Body of pancreas (tissue), 4 donors: ENCODE data around the gene TSHZ2.

Experiments used
- POLR2A ChIP-seq, 3 donors: fragments of 450-650 bp; IDR thresholded peaks; one replicate each; pipeline ENCODE4 v1.6.1; 2016; ENCODE audit warnings: antibody characterized with exemption in 3 of 3, mild to moderate bottlenecking in 2 of 3
- TF ChIP-seq, protein P1 (sequence below), 7 experiments: fragments of 450-650 bp in 4 of 7; fragments of 200-600 bp in 3 of 7; sonication (generic) in 3 of 7; IDR thresholded peaks; one replicate each; pipeline ENCODE4 v1.5.1; 2016 to 2019; ENCODE audit warnings: antibody characterized with exemption in 7 of 7

- no peak for TF ChIP-seq POLR2A (IDR thresholded peaks at IDR 0.05)
- TF ChIP-seq, protein P1, sequence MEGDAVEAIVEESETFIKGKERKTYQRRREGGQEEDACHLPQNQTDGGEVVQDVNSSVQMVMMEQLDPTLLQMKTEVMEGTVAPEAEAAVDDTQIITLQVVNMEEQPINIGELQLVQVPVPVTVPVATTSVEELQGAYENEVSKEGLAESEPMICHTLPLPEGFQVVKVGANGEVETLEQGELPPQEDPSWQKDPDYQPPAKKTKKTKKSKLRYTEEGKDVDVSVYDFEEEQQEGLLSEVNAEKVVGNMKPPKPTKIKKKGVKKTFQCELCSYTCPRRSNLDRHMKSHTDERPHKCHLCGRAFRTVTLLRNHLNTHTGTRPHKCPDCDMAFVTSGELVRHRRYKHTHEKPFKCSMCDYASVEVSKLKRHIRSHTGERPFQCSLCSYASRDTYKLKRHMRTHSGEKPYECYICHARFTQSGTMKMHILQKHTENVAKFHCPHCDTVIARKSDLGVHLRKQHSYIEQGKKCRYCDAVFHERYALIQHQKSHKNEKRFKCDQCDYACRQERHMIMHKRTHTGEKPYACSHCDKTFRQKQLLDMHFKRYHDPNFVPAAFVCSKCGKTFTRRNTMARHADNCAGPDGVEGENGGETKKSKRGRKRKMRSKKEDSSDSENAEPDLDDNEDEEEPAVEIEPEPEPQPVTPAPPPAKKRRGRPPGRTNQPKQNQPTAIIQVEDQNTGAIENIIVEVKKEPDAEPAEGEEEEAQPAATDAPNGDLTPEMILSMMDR (IDR thresholded peaks at IDR 0.05) = no peak
Observed at GRCh38 chr20:53222932-53223331, 250.8 kb downstream of the TSHZ2 start.
